Lung microvascular endothelial cell (primary cell): ENCODE measurements around the gene MMP13. TPM values are rescaled to one million over a fixed set of nuclear protein-coding genes. Genes with fewer than 3 reads are reported as not detected.
"Not testable (repeated sequence)": the region's sequence is repeated elsewhere in the genome, so short reads cannot be mapped to it uniquely, and the experiment has no call there.

ENCODE experiments used
- DNase-seq, 2 donors: peaks; one replicate each; pipeline versions ENCODE4 v3.0.0 to v3.0.0-alpha.2; 2010; ENCODE audit warnings: low read depth in 2 of 2
- total RNA-seq: library from RNA; depleted of rRNA; stranded (reverse); fragments of >200 nt; gene quantifications from 2 replicates; pipeline ENCODE4 v1.2.1, GENCODE V29; 2014

The MMP13 gene
- not detected in 2 replicates for total RNA-seq

DNA sequence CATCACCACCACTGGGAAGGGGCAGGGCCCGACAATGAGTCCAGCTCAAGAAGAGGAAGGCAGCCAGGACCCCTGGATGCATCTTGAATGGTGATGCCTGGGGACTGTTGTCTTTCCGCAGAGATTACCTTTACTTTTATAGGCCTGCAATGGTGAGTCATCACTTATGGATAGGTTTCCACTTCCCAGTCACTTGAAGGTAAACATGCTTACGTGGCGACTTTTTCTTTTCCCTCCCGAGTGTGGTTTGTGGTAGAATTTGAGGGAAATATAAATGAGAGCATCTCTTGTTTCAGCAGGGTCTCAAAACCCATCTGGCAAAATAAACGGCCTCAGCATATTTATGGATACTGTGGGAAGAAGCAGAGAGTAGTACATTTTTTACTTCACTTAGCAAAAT, at the start of gene MMP13:
MMP13 (minus strand) TSS at position 109 of the 400 bp plus-strand sequence; CDS start at position 82, 27 bp downstream.
- no peak for DNase-seq

DNA sequence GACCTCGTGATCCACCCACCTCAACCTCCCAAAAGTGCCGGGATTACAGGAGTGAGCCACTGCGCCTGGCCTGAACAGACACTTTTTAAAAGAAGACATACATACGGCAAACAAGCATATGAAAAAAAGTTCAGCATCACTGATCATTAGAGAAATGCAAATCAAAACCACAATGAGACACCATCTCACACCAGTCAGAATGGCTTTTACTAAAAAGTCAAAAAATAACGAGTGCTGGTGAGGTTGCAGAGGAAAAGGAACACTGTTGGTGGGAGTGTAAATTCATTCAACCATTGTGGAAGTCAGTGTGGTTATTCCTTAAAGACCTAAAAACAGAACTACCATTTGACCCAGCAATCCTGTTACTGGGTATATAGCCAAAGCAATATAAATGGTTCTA, 48.7 kb upstream of the MMP13 start:
- DNase-seq: not testable (repeated sequence)

DNA sequence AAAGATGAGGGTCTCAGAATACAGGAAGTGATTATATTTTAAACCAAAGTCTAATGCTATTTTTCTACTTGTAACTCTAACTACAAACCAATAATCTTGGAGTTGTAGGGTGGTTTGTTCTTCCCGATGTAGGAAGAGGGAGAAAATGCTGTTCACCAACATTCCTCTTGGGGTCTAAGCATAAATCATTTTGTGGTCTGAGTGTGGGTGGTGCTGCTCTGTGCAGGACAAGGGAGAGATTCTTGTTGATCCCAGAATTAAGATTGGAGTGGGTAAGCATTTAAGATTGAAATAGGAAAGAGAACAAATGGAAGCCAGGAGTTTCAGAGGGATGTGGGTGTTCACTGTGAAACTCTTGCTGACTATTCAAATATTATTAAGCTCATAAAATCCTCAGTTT, 38.6 kb upstream of the MMP13 start:
- no peak for DNase-seq

DNA sequence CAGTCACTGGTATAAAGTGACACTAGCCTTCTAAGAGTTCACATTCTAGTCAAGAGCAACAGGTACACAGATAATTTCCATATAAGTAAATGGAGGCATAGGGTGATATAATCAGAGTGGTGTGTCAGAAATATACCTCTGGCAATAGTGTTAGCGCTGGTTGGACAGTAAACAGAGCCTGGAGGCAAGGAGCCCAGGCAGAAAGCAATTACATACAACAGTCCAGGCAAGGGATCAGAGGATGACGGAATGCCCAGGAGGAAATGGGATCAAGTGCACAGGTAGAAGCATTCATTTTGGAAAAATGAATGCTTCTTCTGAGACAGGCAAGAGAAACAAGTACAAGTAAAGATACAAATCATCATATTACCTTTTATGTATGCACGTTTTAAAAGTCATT, 36.2 kb upstream of the MMP13 start:
- no peak for DNase-seq

DNA sequence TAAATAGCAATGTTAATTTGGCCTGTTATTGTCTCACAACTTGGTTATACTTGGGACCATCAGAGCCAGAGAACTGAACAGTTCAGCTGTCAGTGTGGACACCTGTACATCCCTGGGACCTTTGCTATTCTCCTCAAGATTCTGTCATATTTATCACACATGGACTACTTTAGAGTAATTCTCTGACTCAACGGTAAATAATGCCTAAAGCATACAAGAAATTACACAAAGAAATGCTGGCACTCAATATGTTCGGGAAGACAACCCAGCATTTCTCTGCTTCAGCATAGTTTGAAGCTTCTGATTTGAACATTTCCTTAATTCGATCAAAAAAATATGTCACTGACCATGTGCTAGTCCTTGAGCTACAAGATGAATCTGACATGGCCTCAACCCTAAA, 34.6 kb upstream of the MMP13 start:
- DNase-seq: no peak

DNA sequence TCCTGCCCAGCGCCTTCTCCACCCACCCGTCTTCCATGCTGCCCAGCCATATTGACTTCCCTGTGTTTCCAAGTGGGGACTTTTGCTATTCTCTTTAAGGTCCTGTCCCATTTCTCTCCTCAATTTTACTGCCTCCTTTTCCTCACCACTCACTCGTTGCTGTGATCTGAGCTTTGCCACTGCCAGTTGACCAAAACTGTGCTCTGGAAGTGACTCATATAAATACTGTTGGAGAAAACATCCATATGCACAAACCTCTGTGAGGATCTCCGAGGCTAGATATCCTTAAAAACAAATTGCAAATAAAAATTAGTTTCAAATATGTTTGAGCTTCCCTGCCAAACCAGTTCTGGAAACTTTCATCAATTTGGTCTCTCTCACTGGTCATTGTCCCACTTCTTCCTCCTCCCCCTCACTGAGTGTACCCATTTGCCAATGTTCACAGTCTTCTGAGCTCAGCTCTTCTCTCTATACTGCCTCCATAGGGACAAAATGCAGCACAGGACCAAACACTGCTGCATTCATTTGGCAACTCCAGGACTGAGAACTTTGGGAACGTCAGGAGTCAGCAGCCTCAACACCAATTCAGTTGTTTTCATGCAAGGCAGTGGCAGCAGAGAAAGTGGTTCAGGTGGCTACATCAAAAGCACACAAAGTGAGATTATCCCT, 34.0 kb upstream of the MMP13 start:
- peak in 1 of 2 donors; percentile 69 for DNase-seq

DNA sequence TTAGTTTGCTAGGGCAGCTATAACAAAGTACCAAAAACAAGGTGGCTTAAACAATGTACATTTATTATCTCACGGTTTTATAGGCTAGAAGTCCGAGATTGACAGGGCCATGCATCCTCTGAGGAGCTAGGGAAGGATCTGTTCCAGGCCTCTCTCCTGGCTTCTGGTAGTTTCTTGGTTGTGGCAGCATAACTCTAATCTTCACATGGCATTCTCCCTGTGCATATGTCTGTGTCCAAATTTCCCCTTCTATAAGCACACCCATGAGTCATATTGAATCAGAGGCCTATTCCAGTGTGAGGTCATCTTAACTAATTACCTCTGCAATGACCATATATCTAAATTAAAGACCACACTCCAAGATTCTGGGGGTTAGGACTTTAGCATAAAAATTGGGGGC, 31.3 kb upstream of the MMP13 start:
- DNase-seq: peak in 1 of 2 donors; percentile 62

DNA sequence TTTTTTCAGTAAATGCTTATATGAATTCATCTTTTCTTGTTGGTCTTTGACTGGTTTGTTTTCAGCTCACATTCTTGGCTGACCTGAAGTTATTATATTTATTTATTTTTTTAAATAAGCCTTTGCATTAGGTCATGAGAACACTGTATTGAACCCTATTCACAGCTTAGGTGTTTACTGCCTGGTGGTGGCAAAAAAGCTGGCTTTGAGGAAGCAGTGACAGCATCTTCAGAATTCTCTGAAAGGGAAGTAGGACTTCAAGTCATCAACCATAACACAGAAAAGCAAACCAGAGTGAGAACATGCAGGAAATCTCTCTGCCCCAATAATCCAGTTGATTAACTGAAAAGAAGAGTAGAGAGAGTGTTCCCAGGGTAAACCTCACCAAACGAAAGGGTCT, 30.3 kb upstream of the MMP13 start:
- peak in 1 of 2 donors; percentile 61 for DNase-seq

DNA sequence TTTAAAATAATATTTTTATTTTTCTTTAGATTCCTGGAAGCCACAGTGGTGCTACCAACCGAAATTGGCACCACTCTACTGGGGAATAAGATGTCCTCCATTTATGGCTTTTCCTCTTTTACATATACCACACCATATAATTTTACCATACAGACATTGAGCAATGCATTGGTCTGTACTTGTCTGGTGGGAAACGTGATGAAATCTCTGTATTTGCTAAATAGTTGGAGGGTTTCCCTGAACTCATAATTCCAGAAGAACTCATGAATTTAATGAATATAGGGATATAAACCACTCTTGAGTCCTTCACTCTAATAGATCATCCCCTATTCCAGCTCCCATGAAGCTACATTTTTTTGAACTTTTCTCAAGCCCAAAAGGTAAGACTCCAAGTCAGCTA, 28.0 kb upstream of the MMP13 start:
- no peak for DNase-seq

DNA sequence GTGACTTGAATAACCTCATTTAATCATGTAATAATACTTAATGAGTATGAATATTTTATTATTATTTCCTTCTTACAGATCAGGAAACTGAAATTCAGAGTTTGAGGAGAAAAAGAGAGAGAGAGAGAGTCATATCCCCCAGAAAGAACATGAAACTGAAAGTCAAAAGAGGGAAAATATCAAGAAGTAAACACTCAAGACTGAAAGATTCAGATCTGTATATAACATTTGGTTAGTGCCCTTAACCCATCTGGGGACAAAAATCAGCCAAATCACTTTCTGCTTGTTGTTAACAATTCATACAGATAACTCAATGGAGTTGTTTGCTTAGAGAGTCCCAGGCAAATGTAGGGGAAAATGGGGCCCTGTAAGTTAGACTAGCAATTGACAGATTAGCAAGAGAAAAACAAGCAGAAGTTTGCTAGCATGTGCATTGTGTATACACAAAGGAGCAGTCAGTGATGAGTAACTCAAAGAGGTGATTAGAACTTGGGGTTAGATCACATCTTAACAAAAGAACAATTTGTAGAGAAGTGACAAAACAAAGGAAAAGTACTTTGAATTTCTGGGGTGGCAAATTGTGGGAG, 25.9 kb upstream of the MMP13 start:
- DNase-seq: peak in 1 of 2 donors; percentile 66

DNA sequence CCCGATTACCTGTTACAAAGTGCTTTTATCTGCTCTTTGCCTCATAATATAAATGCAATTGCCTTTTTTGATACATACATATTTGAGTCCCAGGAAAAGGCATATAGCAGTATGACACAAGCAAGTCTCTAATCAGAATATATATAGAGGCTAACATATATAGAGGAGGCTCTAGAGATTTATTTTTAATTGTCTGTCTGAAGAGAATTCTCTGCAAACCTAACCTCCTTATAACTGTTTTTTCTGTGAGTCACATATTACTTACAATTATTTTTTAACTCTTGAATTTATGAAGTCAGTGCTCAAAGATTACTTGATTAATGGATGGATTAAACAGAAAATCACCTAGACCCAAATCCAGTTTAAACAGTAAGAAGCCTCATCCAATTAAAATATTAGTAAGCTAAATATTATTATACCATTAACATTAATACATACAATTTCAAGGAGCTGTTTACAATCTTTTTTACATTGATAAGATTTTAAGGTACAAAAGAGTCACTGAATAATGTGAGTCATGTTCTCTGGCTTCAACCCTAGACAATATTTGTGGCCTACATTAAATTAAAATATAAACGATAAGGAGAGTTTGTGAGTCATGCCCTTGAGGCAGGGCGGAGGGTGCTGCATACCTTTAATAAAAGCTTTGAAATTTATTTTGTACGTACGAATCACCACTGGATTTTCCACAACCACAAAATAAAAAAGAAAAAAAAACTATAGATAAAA, 19.2 kb upstream of the MMP13 start:
- peak in 1 of 2 donors; percentile 70 for DNase-seq

DNA sequence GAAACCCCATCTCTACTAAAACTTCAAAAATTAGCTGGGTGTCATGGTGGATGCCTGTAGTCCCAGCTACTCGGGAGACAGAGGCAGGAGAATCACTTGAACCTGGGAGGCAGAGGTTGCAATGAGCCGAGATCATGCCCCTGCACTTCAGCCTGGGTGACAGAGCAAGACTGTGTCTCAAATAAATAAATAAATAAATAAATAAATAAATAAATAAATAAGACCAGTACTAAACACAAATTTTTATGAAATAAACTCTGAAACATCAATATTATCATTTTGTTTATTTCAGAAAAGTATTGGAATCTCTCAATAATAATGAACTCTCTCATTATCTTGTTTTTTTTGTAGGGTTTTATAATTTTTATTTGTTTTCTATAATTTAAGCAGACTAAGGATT, 18.2 kb upstream of the MMP13 start:
- DNase-seq: not testable (repeated sequence)

DNA sequence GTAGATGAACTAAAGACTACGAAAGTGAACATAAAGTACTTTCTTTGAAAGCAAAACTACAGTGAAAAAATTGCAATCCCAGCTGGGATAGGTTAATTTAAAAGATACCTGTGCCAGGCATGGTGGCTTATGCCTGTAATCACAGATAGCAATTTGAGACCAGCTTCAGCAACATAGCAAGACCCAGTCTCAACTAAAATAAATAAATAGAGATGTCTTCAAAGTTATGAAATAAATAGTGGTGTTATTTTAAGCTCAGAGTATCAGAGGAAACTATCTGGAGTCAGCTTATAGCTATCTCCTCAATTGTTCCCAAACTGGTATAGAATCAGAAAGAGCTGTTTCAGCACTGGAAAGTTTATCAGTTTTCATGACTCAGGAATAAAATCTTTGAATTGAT, 17.3 kb upstream of the MMP13 start:
- DNase-seq: no peak

DNA sequence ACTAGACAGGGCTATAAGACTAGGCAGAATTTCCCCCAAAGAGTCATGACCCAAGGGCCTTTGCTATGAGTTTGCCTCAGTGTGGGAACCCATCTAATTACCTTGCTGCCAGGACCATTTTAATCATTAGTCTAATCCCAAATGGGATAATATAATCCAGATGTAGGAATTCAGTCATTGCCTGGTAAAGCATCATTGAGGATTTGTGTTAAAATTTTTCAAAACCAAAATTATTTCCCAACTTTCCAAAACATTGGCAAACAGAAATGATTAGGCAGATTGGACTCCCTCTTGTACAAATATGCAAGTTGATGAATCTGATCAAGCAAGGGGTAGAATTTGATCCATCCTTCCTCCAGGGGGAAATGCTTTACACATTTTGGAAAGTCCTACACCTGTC, 16.2 kb upstream of the MMP13 start:
- DNase-seq: no peak

DNA sequence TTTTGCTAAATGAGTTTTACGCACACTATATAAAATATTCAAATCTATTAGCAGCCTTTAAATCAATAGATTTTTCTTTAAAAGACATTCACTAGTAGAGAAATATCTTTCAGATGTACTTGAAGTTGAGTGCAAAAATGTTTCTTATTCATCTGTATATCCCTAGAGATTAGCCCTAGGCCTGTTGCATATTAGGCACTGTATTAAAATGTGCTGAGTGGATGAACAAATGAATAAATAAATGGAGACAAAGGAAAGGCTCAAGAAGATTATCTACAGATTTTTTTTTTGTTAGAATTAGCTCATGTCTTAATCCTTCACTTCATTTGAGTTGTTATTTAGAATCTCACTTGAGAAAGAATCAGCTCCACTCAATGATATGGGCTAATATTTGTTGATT, 12.0 kb upstream of the MMP13 start:
- DNase-seq: no peak

DNA sequence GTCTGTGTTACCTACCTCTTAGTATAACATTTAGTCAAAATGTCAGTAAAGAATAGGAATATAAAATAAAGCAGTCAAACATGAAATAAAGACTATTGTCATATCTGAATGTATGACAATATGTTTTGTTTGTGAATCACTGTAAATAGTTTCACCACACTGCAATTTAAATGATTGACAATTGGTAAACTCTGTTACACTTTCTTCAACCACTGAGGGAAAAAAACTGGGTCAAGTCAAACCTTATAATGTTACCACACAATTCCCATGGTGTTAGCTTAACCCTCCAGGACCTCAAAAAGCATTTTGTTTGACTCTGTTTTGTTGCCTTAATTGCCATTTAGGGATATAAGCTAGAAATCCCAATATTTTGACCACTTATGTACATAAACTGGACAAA, 10.5 kb upstream of the MMP13 start:
- DNase-seq: no peak

DNA sequence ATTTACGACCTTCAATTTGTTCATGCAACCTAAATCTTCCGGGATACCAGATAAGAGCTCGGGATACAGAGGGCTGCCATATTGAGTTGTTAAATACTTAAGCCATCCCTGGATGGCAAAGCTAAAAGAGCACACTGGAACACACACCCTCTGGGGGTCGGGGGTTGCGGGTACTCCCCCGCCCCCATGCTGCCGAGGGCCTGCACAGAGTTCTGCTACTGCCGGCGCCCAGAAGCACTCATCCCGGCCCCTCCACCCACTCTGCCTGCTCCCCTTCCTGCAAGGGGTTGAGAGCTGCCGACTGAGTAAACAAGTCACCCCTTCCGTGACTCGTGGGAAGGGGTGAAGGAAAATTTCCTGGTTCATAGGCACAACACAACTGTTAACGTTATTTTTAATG, 9.3 kb upstream of the MMP13 start:
- DNase-seq: peak in 1 of 2 donors; percentile 19

DNA sequence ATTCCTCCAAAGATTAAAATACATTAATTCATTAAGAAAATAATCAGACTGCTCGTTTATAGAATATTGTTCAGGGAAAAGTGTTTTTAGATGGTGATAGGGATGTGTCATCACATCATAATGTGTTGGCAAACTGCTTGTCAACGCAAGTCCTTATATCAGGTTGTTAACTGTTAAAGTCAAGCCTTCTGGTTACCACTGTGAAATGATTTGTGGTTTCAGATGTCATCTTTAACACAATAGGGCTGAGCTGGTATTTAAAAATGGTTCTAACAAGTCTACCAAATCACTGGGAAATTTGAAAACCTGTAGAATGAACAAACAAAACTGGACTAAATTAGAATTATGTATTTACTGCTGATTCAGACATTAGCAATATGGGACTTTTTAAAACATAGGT, 2.4 kb upstream of the MMP13 start:
- DNase-seq: no peak

DNA sequence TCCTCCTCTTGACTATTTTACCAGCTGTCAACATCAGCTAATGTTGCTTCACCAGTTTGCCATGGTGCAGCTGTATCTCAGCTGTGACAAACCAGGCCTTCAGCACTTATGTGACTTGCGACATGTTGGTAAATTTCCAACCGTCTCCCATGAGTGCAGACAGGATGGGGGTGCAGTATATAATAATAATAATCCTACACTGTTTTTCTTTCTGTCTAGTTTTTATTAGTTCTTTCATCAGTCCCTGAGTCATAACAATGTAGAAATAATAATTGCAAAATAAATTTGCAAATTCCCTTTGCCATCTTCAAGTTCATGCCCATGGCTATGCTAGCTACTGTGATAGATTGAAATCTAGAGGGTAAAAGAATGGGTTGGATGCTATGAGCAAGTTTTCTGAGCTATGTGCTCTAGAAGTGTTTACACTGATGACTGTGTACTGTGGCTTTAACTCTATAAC, 4.9 kb downstream of the MMP13 start:
- DNase-seq: no peak

DNA sequence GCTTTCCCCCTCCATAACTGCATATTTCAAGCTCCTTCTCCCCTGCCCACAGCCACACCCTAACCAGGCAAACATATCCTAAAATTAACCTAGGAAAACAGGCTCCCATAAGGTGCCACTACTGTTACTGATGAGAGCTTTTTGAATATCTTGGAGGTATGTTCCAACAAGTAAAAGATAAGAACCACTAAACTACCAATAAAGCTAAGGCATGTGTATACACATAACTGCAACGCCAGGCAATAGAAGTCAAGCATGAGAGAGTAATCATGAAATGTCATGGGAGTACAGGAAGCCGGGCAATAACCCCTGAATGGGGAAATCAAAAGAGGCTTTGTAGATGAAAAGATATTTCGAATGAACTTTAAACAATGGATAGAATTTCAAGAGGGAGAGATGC, 9.3 kb downstream of the MMP13 start:
- no peak for DNase-seq

DNA sequence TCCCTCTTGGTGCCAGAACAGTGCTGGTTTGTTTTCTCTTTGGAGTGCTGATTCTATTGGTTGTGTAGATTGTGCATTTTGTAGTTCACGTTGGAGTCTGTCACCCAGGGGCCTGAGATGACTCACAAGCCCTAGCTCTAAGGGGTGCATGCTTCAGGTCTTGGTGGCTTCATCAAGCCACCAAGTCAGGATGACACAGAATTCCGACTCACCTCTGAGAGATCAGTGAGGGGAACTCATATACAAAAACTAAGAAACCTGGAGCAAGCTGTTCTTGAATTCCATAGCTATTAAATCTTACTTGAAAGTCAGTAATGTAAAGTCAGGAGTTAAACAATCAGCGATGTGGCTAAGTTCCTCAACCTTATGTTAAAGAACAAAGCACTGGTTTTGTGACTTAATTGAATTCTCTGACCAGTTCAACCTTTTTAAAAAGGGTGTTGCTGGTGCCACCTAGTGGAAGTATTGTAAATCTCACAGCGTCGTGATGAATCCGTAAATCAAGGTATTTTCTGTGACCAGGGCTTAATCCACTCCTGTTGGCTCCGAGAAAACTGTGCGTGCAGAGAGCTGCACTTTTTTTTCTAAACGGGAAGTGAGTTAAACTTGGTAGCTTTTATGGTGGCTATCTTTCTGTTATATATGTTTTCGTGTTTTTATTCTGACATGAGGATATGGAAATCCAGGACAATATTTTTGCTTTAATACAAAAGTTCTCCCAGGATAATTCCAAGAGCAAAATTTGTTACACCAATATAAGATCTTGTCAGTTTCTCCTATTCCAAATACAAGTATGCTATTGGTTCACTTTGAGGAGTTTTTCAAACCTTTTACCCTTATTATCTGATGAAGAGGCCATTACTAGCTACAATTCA, 14.6 kb downstream of the MMP13 start:
- DNase-seq: peak; percentile 77 to 80
